ENCODE data around the gene FAR2. TPM values are rescaled to one million over a fixed set of nuclear protein-coding genes. Genes with fewer than 3 reads are reported as not detected.
"Not testable (repeated sequence)": the region's sequence is repeated elsewhere in the genome, so short reads cannot be mapped to it uniquely, and the experiment has no call there.

Gene FAR2
- polyA plus RNA-seq, 12 donors: 9.9 to 52.9 (median 16.1) TPM; not detected in 1

DNA sequence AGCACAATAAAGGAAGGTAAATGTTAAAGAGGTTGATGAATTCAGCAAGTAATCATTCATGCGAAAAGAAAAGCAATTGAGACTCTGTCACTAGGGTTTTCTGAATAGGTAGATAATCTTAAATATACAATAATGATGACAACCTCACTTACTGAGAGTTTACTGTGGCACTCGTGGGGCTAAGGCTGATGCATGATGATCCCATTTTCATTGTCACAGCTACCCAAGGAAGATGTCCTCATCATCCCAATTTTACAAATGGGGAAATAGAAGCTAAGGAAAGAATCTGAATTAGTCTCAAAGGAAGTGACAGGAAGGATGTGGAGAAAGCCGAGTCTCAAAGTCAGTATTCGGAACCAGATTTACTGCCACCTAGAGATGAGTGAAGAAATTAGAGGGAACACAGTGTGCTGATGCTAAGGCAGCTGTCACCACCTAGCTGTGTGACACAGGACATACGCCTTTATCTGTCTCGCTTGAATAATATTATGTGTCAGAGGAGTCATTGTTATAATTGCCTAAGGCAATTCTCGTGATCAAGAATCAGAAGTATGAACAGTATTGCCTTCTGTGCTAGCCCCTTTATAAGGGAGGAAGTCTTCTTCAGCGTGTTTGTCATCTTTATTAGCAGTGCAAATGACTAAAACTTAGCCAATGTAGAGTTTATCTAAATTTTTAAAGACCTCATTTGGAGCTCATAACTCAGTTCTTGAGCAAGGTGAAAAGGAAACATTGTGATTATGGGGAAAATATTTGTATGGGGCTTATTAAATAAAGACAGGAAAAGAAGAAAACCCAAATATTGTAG, 168.7 kb downstream of the FAR2 start:
- DNase-seq: peak; percentile 67

DNA sequence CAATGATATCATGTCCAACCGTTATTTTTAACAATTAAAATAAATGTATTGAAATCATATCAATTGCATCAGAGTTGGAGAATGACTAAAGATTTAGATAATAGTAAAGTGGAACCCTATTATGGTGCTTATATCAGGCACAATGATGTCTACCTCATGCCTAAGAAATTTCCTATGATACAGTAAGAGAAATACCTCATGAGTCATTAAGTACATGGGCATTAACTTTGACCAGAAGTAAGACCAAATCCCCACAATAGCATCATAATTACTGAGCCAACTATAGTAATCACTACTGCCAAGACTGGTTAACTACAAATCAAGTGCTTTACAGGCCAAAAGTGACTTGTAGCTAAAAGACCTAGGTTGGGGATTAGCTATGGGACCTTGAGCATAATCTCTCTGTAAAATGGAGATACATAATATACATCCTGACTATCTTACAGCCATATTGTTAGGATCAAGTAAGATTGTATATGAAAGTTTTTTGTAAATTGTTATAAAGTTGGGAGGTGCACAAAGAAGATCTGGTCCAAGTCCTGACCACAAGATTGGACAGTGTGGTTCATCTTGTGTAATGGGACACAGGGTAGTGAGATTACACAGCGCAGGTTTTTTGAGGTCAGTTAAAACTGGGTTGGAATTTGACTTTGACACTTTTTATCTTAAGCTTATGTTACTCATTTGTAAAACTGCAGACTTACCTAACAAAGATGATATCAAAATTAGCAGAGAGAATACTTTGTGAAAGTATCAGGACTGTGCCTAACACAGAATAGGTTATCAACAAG, 171.4 kb downstream of the FAR2 start:
- DNase-seq: no peak

DNA sequence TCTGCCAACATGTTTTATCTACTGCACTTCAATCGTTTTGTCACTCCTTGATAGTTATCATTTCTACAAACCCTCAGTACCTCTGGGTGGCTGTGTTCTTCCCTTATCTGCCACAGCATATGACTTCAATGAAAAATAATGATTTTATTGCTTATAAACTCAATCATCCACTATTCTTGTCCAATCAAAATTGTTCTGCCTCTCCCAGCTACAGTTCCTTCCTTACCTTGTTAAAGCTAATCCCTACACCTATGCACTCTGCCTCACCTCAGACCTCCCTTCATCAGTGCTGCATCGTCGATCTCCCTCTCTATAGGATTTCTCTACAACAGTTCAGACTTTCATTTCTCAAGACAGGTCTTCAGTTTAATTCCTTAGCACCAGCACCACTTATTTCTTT, 173.1 kb downstream of the FAR2 start:
- no peak for DNase-seq

DNA sequence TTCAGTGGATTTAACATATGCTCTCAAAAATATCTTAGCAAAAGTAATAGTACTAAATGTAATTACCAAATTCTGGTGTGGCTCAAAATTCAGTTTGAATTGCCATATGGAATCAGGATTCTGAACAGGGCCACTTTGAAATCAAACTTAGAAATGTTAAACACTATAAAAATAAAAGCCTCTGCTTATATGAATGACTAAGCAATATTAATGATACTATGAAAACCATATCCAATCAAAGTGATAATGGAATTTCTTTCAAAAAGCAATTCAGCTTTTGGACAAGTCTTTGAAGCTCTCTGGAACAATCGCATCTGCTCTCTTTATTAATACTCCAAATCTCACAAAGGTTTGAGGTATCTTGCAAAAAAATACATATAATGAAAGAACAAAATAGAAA, 180.3 kb downstream of the FAR2 start:
- DNase-seq: no peak

GRCh38 chr12:29333178-29333577, 184.1 kb downstream of the FAR2 start:
- DNase-seq: no peak

- DNase-seq: no peak
Measured at GRCh38 chr12:29334937-29335336, 185.9 kb downstream of the FAR2 start.

- no peak for DNase-seq
Measured at GRCh38 chr12:29337325-29337724, 188.2 kb downstream of the FAR2 start.

DNA sequence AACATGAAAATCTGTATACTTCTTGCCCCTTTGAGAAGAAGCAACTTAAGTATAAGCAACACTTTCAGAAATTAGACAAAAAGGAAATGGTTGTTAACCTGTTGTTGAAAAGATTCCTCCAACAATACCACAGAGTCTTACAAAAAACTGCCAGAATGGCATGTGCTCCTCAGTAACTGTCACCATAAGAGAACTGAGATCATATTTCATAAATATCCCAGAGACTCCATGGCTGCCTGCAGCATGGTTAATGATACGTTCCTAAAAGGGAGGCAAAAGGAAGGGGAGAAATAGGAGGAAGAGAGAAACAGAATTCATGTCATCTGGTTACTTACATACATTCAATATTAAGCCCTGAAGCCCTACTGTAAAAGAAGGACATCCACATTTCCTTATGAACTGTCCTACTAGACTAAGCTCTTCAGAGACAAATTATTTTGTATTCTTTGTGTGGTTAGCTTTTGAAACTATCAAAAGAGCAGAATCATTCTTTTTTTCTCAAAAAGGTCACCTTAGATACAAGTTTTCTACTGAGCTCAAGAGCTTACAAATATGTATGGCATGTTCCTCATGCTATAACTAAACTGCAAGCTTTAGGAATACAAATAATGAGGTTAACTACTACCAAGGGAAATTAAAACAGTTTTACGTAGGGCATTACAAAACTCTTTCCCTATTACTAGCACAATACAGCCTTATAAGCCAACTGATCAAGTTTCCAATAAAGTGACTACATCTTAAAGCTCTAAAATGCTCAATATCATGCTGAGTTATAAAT, 194.1 kb downstream of the FAR2 start:
- DNase-seq: no peak

DNA sequence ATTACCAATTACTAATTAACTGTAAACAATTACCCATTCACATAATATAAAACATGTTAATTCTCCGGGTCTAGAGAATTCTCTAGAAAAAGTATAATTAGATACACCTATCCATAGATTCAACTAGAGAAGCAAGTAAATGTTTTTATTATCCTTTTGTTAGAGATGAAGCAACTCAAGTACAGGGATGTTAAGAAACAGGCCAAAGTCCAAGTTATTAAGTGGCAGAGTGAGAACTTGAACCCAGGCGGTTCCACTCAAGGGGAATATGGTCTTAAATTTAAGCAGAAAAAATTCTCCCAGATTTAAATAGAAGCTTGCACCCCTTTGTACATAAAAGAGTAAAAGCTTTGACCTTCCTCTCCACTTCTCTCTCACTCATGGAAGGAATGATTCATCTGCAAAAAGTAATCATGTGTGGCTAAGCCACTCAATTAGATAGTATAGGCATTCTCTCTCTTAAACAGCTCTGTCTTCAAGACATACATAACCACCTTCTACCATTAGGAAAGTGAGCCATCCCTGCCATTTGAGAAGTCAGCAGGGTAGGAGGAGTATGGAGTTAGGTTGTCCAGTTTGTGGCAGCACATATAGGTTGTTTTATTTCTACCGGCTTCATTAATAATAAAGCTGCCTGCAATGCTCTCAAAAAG, 197.8 kb downstream of the FAR2 start:
- DNase-seq: no peak

GRCh38 chr12:29350080-29350479, 201.0 kb downstream of the FAR2 start:
- peak; percentile 14 for DNase-seq

- DNase-seq: no peak
Measured at GRCh38 chr12:29354954-29355353, 205.9 kb downstream of the FAR2 start.

GRCh38 chr12:29365091-29365490, 216.0 kb downstream of the FAR2 start:
- no peak for DNase-seq

DNA sequence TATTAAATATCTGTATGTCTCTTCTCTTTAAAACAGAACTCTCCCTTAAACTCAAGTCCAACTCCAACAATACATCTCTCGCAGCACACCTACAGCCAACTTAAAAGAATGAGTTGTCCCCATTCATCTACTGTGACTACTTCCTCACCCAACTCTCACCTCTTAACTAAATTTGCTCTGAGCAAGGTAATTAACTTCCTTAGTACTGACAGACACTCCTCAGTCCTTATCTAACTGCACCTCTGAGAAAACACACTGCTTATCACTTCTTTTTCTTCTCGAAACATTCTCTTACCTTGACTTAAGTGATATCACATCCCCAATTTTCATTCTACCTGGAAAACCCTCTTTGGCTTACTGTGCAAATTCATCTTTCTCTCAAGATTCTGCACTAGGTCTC, 224.9 kb downstream of the FAR2 start:
- no peak for DNase-seq

GRCh38 chr12:29374913-29375312, 225.8 kb downstream of the FAR2 start:
- no peak for DNase-seq

- no peak for DNase-seq
Measured at GRCh38 chr12:29376118-29376517, 227.0 kb downstream of the FAR2 start.

GRCh38 chr12:29380536-29381523, 231.8 kb downstream of the FAR2 start, which contains the start of gene ERGIC2:
Gene ERGIC2 (minus strand): TSS chr12:29381172. CDS start chr12:29371633, 9,539 bp downstream.
- peak; percentile 98 for DNase-seq

- no peak for DNase-seq
Measured at GRCh38 chr12:29382251-29382650, 233.2 kb downstream of the FAR2 start.

DNA sequence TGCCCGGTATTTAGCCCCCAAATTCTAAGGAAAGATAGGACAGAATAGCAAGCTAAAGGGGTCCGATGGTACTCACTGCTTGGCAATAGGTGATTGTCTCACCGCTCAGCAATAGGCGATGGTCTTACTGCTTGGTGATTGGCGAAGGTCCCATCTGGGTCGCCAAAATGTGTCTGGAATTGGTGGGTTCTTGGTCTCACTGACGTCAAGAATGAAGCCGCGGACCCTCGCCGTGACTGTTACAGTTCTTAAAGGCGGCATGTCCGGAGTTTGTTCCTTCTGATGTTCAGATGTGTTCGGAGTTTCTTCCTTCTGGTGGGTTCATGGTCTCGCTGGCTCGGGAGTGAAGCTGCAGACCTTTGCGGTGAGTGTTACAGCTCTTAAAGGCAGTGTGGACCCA, 236.1 kb downstream of the FAR2 start:
- DNase-seq: not testable (repeated sequence)

Data from muscle of arm (tissue), 12 donors.